Astrocyte (in vitro differentiated cells and primary cell): ENCODE results near the gene XDH. TPM values are rescaled to one million over a fixed set of nuclear protein-coding genes. Genes with fewer than 3 reads are reported as not detected.

Experiments
- DNase-seq: peaks from one replicate; pipeline ENCODE4 v3.0.0-alpha.2; 2010; ENCODE audit warnings: low read depth
- FAIRE-seq: peaks from 2 replicates; lab custom pipeline; 2011; peaks lifted over from hg19 to GRCh38; lab: Jason Lieb, UNC
- H2AFZ ChIP-seq: 2 replicates; pipeline ENCODE4 v1.6.0; 2012; ENCODE audit warnings: low read depth, low read length, inconsistent platforms
- H3K27ac ChIP-seq: 2 replicates; pipeline ENCODE4 v1.5.1; 2011; ENCODE audit warnings: low read depth, low read length, inconsistent platforms
- H3K27me3 ChIP-seq: 2 replicates; pipeline ENCODE4 v1.6.0; 2011; ENCODE audit warnings: low read length, inconsistent platforms; ENCODE audit not compliant: insufficient read depth
- H3K36me3 ChIP-seq: 2 replicates; pipeline ENCODE4 v1.5.1; 2011; ENCODE audit warnings: low read length, inconsistent platforms; ENCODE audit not compliant: insufficient read depth
- H3K4me1 ChIP-seq: 2 replicates; pipeline ENCODE4 v1.5.1; 2011; ENCODE audit warnings: low read length, inconsistent platforms; ENCODE audit not compliant: insufficient read depth
- H3K4me2 ChIP-seq: 2 replicates; pipeline ENCODE4 v1.6.0; 2012; ENCODE audit warnings: low read length, inconsistent platforms
- H3K4me3 ChIP-seq: 2 replicates; pipeline ENCODE4 v1.5.1; 2011; ENCODE audit warnings: low read depth, mild to moderate bottlenecking, low read length, inconsistent platforms; ENCODE audit not compliant: insufficient read depth
- H3K79me2 ChIP-seq: 2 replicates; pipeline ENCODE4 v1.6.0; 2012; ENCODE audit warnings: mild to moderate bottlenecking, low read length, inconsistent platforms; ENCODE audit not compliant: insufficient read depth
- H3K9ac ChIP-seq: 2 replicates; pipeline ENCODE4 v1.6.0; 2012; ENCODE audit warnings: mild to moderate bottlenecking, low read length, inconsistent platforms
- H3K9me3 ChIP-seq: 2 replicates; pipeline ENCODE4 v1.5.1; 2012; ENCODE audit warnings: low read depth, mild to moderate bottlenecking, low read length, inconsistent platforms; ENCODE audit not compliant: insufficient read depth
- H4K20me1 ChIP-seq: 2 replicates; pipeline ENCODE4 v1.6.0; 2012; ENCODE audit warnings: low read length, inconsistent platforms; ENCODE audit not compliant: insufficient read depth
- H3K27ac Mint-ChIP-seq: one replicate; pipeline ENCODE4 v1.8.0; 2021; ENCODE audit warnings: mild to moderate bottlenecking, mixed read lengths; ENCODE audit not compliant: unreplicated experiment
- H3K27me3 Mint-ChIP-seq: one replicate; pipeline ENCODE4 v1.8.0; 2021; ENCODE audit warnings: low read depth, mixed read lengths; ENCODE audit not compliant: unreplicated experiment
- H3K36me3 Mint-ChIP-seq: one replicate; pipeline ENCODE4 v1.8.0; 2021; ENCODE audit warnings: low read depth, mixed read lengths; ENCODE audit not compliant: unreplicated experiment
- H3K4me1 Mint-ChIP-seq: one replicate; pipeline ENCODE4 v1.8.0; 2021; ENCODE audit warnings: low read depth, mixed read lengths; ENCODE audit not compliant: unreplicated experiment
- H3K4me3 Mint-ChIP-seq: one replicate; pipeline ENCODE4 v1.8.0; 2021; ENCODE audit warnings: mild to moderate bottlenecking, moderate library complexity, mixed read lengths; ENCODE audit not compliant: unreplicated experiment
- H3K9me3 Mint-ChIP-seq: one replicate; pipeline ENCODE4 v1.8.0; 2021; ENCODE audit warnings: mild to moderate bottlenecking, mixed read lengths; ENCODE audit not compliant: unreplicated experiment
- EZH2 ChIP-seq: IDR thresholded peaks from 2 replicates; pipeline ENCODE4 v1.6.1; 2012; ENCODE audit warnings: mild to moderate bottlenecking, low read length, inconsistent platforms; ENCODE audit not compliant: insufficient read depth
- total RNA-seq: library from RNA; stranded (reverse); gene quantifications from 2 replicates; pipeline ENCODE4 v1.2.1, GENCODE V29; 2021
- TF ChIP-seq, protein P1 (sequence below): IDR thresholded peaks from 2 replicates; pipeline ENCODE4 v1.5.1; 2011; ENCODE audit warnings: low read depth, mild to moderate bottlenecking, inconsistent platforms, low read length, moderate library complexity; ENCODE audit not compliant: insufficient read depth

Gene XDH
- total RNA-seq, 1 donor from 2014 or later: 2.2 TPM

DNA sequence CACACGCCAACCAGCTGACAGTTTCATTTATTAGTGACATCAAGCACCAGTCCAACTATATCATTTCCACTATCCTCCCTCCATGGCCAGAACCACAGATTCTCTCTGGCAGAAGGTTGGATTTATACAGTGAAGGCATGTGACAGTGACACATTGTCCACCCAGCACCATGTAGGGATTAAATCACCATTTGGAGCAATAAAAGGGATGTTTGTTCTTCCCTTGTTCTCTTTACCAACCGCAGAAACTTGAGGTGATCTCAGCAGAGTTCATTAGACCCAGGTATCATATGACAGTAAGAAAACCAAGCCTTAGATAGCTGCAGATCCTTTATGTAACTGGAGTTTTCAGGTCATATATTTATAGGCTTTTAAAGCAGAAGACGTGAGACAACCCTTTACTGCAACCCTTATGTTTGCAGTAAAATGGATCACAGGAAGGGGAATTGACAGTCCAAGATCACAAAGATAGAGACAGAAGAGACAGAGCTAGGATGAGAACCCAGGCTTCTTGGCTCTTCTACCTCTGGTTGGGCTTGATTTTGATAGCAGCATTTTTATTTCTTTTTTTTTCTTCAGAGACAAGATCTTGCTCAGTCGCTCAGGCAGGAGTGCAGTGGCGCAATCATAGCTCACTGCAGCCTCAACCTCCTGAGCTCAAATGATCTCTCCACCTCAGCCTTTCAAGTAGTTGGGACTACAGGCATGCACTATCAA is 80.1 kb downstream of the XDH start:
- Histone ChIP-seq H3K9ac (peak overlapping the region; percentile 1), H3K4me2 (peak overlapping the region; percentile 7), H3K27ac (no peak overlapping the region), H3K36me3 (no peaks in the 10 kb centered on the region), H3K4me3 (no peak overlapping the region), H3K79me2 (no peaks in the 10 kb centered on the region), H2AFZ (no peak overlapping the region), H3K9me3 (no peaks in the 10 kb centered on the region), H4K20me1 (no peaks in the 10 kb centered on the region), H3K4me1 (peaks cover 38% of the 10 kb centered on the region), H3K27me3 (no peaks in the 10 kb centered on the region)
- Mint-ChIP-seq H3K4me1 (peaks cover 22% of the 10 kb centered on the region), H3K4me3 (no peak overlapping the region), H3K9me3 (no peaks in the 10 kb centered on the region), H3K36me3 (no peaks in the 10 kb centered on the region), H3K27me3 (peaks cover 26% of the 10 kb centered on the region), H3K27ac (peak overlapping the region; percentile 58)
- no peak for FAIRE-seq
- DNase-seq: peak; percentile 65
- no peak for TF ChIP-seq EZH2
- TF ChIP-seq, protein P1, sequence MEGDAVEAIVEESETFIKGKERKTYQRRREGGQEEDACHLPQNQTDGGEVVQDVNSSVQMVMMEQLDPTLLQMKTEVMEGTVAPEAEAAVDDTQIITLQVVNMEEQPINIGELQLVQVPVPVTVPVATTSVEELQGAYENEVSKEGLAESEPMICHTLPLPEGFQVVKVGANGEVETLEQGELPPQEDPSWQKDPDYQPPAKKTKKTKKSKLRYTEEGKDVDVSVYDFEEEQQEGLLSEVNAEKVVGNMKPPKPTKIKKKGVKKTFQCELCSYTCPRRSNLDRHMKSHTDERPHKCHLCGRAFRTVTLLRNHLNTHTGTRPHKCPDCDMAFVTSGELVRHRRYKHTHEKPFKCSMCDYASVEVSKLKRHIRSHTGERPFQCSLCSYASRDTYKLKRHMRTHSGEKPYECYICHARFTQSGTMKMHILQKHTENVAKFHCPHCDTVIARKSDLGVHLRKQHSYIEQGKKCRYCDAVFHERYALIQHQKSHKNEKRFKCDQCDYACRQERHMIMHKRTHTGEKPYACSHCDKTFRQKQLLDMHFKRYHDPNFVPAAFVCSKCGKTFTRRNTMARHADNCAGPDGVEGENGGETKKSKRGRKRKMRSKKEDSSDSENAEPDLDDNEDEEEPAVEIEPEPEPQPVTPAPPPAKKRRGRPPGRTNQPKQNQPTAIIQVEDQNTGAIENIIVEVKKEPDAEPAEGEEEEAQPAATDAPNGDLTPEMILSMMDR: no peak

DNA sequence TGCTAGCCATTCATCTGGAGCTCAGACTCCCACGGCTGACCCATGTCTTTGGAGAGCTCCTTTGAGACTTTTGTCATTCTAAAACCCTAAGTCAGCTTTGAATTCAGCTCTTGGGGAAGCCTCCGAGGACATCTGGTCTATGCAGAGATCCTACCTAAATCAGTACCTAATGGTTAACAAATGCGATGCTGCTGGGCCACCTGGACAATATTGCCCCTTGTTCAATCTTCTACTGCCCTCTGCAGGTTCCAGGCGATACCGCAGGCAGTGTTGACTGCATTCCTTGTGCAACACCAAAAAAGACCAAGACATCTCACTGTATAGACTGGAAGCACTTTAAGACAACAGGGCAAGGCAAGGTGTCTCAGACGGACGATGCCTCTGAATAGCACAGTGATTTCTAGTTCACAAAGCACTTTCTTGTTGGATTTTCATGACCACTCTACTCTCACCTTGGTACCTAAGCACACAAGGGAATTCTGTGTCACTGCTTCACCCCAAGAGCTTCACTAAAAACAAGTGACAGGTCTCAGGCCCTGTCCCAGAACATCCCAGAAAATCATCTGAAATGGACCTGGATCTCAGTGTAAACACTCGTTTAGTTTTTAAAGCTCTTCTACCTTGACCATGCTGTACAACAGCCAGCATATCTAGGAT is 80.9 kb downstream of the XDH start:
- H2AFZ ChIP-seq: no peak overlapping the region
- no peak overlapping the region for H3K27ac ChIP-seq
- H3K4me2 ChIP-seq: peak overlapping the region; percentile 7
- H3K4me3 Mint-ChIP-seq: no peak overlapping the region
- peak overlapping the region; percentile 1 for H3K9ac ChIP-seq
- H3K4me3 ChIP-seq: no peak overlapping the region
- no peaks in the 10 kb centered on the region for H3K27me3 ChIP-seq
- H4K20me1 ChIP-seq: no peaks in the 10 kb centered on the region
- H3K9me3 ChIP-seq: no peaks in the 10 kb centered on the region
- FAIRE-seq (no peak), DNase-seq (peak; percentile 57)
- no peaks in the 10 kb centered on the region for H3K36me3 Mint-ChIP-seq
- TF ChIP-seq, protein P1: peak; percentile 100
- no peak for TF ChIP-seq EZH2
- H3K27me3 Mint-ChIP-seq: peaks cover 32% of the 10 kb centered on the region
- H3K36me3 ChIP-seq: no peaks in the 10 kb centered on the region
- H3K4me1 ChIP-seq: peaks cover 38% of the 10 kb centered on the region
- peak overlapping the region; percentile 58 for H3K27ac Mint-ChIP-seq
- H3K79me2 ChIP-seq: no peaks in the 10 kb centered on the region
- H3K4me1 Mint-ChIP-seq: peaks cover 22% of the 10 kb centered on the region
- H3K9me3 Mint-ChIP-seq: no peaks in the 10 kb centered on the region

DNA sequence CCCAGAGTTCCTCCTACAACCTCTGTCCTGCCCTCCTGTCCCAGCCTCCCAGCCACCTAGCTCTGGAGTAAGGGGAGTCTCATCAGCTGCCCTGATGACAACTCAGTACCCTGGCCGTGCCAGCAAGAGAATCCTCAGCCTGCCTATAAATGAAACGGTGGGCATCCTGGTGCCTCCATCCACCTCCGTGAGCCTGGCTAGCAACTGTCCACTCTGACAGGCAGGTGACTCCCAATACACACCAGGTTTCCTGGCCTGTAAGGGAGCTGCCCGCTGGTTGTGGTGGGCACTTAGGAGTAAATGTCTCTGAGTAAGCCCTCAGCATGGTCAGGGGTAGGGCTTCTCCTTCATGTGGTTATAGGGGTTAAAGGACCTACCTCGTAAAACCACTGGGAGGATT is 81.5 kb downstream of the XDH start:
- H3K9me3 Mint-ChIP-seq: no peaks in the 10 kb centered on the region
- no peak overlapping the region for H3K27ac Mint-ChIP-seq
- FAIRE-seq (no peak), DNase-seq (no peak)
- H4K20me1 ChIP-seq: no peaks in the 10 kb centered on the region
- H3K27ac ChIP-seq: no peak overlapping the region
- peaks cover 34% of the 10 kb centered on the region for H3K4me1 ChIP-seq
- no peak overlapping the region for H3K4me3 Mint-ChIP-seq
- no peaks in the 10 kb centered on the region for H3K9me3 ChIP-seq
- TF ChIP-seq, protein P1: no peak
- no peak for TF ChIP-seq EZH2
- H3K4me2 ChIP-seq: no peak overlapping the region
- H3K4me1 Mint-ChIP-seq: peaks cover 19% of the 10 kb centered on the region
- H3K9ac ChIP-seq: no peak overlapping the region
- no peaks in the 10 kb centered on the region for H3K27me3 ChIP-seq
- H3K36me3 ChIP-seq: no peaks in the 10 kb centered on the region
- H3K36me3 Mint-ChIP-seq: no peaks in the 10 kb centered on the region
- no peak overlapping the region for H3K4me3 ChIP-seq
- peaks cover 35% of the 10 kb centered on the region for H3K27me3 Mint-ChIP-seq
- H2AFZ ChIP-seq: no peak overlapping the region
- no peaks in the 10 kb centered on the region for H3K79me2 ChIP-seq
